ENCODE data around the gene PCCB.

DNA sequence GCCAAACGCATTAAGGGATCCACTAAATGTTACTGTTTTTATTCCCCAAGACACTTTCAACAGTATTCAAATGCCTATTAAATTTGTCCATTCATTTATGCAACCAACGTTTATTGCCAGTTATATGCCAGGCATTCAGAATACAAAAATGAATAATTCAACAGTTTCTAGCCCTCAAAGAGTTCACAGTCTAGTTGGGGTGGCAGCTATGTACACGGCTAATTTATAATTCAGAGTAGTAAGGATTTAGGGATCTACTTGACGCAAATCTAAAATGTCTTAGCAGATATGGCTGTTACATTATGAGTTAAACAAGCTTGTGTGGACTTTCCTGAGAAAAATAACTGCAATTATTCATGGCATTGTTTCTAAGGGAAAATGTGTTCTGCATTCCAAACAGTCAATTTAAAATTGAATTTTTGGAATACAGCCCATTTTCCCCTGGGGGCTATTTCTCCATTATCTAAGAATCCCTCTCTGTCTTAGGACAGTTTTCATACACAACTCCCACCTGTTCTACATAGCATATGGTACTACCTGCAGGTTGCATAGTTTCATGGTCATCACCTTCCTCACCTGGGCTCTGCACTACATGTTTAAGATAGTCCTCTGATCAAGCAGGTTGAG is 42.5 kb upstream of the PCCB start:
- no peak for TF ChIP-seq CTCF (IDR thresholded peaks at IDR 0.05)
- no peak for TF ChIP-seq EZH2 (IDR thresholded peaks at IDR 0.05; ENCODE audit: borderline replicate concordance, insufficient read depth, low read depth, low read length, poor library complexity, severe bottlenecking)

Data from B cell (primary cell).